G401.6 (cell line): ENCODE measurements around the gene PRMT3.
"Not testable (repeated sequence)": the region's sequence is repeated elsewhere in the genome, so short reads cannot be mapped to it uniquely, and the experiment has no call there.

Experiments used
- FAIRE-seq: peaks from 2 replicates; lab custom pipeline; 2012; peaks lifted over from hg19 to GRCh38; lab: Jason Lieb, UNC

PRMT3 gene

GRCh38 chr11:20518323-20518834 lies 130.9 kb downstream of the PRMT3 start:
- no peak for FAIRE-seq

GRCh38 chr11:20522536-20522935 lies 135.0 kb downstream of the PRMT3 start:
- FAIRE-seq = no peak

- FAIRE-seq = no peak
Observed at GRCh38 chr11:20529757-20530156, 142.2 kb downstream of the PRMT3 start.

- FAIRE-seq = no peak
Observed at GRCh38 chr11:20530942-20531703, 143.6 kb downstream of the PRMT3 start.

- FAIRE-seq = no peak
Observed at GRCh38 chr11:20535271-20535881, 147.9 kb downstream of the PRMT3 start.

- no peak for FAIRE-seq
Observed at GRCh38 chr11:20536365-20536764, 148.8 kb downstream of the PRMT3 start.

GRCh38 chr11:20536784-20537183 lies 149.3 kb downstream of the PRMT3 start:
- no peak for FAIRE-seq

- FAIRE-seq = no peak
Observed at GRCh38 chr11:20541503-20541902, 154.0 kb downstream of the PRMT3 start.

- no peak for FAIRE-seq
Observed at GRCh38 chr11:20544603-20545237, 157.2 kb downstream of the PRMT3 start.

GRCh38 chr11:20547411-20547810 lies 159.9 kb downstream of the PRMT3 start:
- FAIRE-seq = no peak

- FAIRE-seq = no peak
Observed at GRCh38 chr11:20551096-20551495, 163.6 kb downstream of the PRMT3 start.

GRCh38 chr11:20555783-20556182 lies 168.3 kb downstream of the PRMT3 start:
- no peak for FAIRE-seq

GRCh38 chr11:20556396-20556795 lies 168.9 kb downstream of the PRMT3 start:
- FAIRE-seq = not testable (repeated sequence)

- no peak for FAIRE-seq
Observed at GRCh38 chr11:20558741-20559140, 171.2 kb downstream of the PRMT3 start.
